GM21381 (cell line): Measurements from ENCODE around the gene NUP153.

Experiments
- ATAC-seq: cut with Tn5 transposase; IDR thresholded peaks from one replicate; pipeline ENCODE4 v1.9.1; 2021; ENCODE audit warnings: mild to moderate bottlenecking, moderate library complexity; ENCODE audit not compliant: unreplicated experiment

The NUP153 gene

GRCh38 chr6:17574866-17575560 lies 131.7 kb downstream of the NUP153 start:
- ATAC-seq = no peak

DNA sequence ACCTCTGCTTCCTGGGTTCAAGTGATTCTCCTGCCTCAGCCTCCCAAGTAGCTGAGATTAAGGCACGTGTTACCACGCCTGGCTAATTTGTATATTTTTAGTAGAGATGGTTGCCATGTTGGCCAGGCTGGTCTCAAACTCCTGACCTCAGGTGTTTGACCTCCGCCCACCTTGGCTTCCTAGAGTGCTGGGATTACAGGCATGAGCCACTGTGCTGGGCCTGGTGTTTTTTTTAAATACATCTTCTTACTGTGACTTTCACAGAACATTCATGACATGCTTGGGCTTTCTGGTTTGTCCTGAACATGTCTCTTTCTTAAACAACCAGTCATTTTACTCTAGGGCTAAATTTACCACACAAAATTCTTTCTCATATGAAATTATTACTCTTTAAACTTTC lies 141.3 kb downstream of the NUP153 start:
- no peak for ATAC-seq
